HCT116 (cell line): ENCODE results near the gene ANKHD1.

Experiments
- CEBPB ChIP-seq: IDR thresholded peaks from 2 replicates; pipeline ENCODE4 v1.6.1; 2012; ENCODE audit warnings: low read depth
- EZH2 ChIP-seq: fragments of 200-600 bp; sonication (generic); IDR thresholded peaks from 2 replicates; pipeline ENCODE4 v1.6.1; 2017; ENCODE audit warnings: antibody characterized with exemption, mixed run types
- POLR2A ChIP-seq: IDR thresholded peaks from 2 replicates; pipeline ENCODE4 v1.7.0; 2011; ENCODE audit warnings: borderline replicate concordance; ENCODE audit not compliant: insufficient read depth, insufficient read length; ENCODE audit errors: extremely low read depth
- POLR2AphosphoS5 ChIP-seq: IDR thresholded peaks from 2 replicates; pipeline ENCODE4 v1.6.1; 2011; ENCODE audit warnings: mild to moderate bottlenecking, low read depth, low read length, moderate library complexity
- SIN3A ChIP-seq: IDR thresholded peaks from 2 replicates; pipeline ENCODE4 v1.6.1; 2012; ENCODE audit warnings: low read depth
- SP1 ChIP-seq: IDR thresholded peaks from 2 replicates; pipeline ENCODE4 v1.6.1; 2012; ENCODE audit warnings: low read depth
- YY1 ChIP-seq: IDR thresholded peaks from 2 replicates; pipeline ENCODE4 v1.6.1; 2011; ENCODE audit warnings: low read length, low read depth, moderate library complexity, mild to moderate bottlenecking; ENCODE audit not compliant: insufficient replicate concordance; ENCODE audit errors: extremely low read depth
- ZFX ChIP-seq: fragments of 450-650 bp; IDR thresholded peaks from 2 replicates; pipeline ENCODE4 v1.6.1; 2017
- ZNF274 ChIP-seq: fragments of 200-500 bp; sonication (Bioruptor generic); IDR thresholded peaks from 2 replicates; pipeline ENCODE4 v1.6.1; 2014; ENCODE audit warnings: mild to moderate bottlenecking, low read depth, low read length, inconsistent platforms
- TF ChIP-seq, protein P1 (sequence below), 3 experiments: fragments of 200-600 bp in 1 of 3; sonication (generic) in 1 of 3; IDR thresholded peaks in 2 of 3; conservative IDR thresholded peaks in 1 of 3; 2 replicates each; pipeline ENCODE4 v1.5.1; 2012 to 2017; ENCODE audit warnings: low read depth in 2 of 3, low read length in 2 of 3, antibody characterized with exemption in 1 of 3, borderline replicate concordance in 1 of 3, control low read depth in 1 of 3, mild to moderate bottlenecking in 1 of 3, mixed read lengths in 1 of 3, mixed run types in 1 of 3, moderate library complexity in 1 of 3; ENCODE audit not compliant: insufficient read depth in 1 of 3
- TF ChIP-seq, protein P2 (sequence below): IDR thresholded peaks from 2 replicates; pipeline ENCODE4 v1.6.1; 2012
- TF ChIP-seq, protein P3 (sequence below): IDR thresholded peaks from 2 replicates; pipeline ENCODE4 v1.6.1; 2012; ENCODE audit warnings: low read depth
- TF ChIP-seq, protein P4 (sequence below): IDR thresholded peaks from 2 replicates; pipeline ENCODE4 v1.6.1; 2012

DNA sequence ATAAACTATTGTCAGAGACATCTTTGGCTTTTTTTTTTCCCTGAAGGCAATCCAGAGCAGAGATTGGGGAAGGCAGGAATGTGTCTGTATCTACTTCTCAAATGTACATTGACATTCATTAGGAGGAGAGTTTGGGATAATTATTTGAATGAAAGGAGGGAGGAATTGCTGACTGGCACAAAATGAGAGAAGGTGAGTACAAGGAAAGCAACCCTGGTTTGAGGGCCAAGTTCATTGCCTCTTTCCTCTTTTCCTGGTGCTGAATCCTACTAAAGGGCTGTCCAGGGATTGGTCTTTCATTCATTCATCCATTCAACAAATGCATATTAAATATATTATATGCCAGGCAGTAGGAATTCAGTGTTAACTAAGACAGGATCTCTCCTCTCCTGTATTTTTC lies 18.8 kb upstream of the ANKHD1 start:
- TF ChIP-seq POLR2AphosphoS5 (no peak), ZNF274 (no peak), SIN3A (no peak), POLR2A (no peak), EZH2 (no peak), ZFX (no peak), CEBPB (no peak), SP1 (no peak), YY1 (no peak)
- TF ChIP-seq, protein P1, sequence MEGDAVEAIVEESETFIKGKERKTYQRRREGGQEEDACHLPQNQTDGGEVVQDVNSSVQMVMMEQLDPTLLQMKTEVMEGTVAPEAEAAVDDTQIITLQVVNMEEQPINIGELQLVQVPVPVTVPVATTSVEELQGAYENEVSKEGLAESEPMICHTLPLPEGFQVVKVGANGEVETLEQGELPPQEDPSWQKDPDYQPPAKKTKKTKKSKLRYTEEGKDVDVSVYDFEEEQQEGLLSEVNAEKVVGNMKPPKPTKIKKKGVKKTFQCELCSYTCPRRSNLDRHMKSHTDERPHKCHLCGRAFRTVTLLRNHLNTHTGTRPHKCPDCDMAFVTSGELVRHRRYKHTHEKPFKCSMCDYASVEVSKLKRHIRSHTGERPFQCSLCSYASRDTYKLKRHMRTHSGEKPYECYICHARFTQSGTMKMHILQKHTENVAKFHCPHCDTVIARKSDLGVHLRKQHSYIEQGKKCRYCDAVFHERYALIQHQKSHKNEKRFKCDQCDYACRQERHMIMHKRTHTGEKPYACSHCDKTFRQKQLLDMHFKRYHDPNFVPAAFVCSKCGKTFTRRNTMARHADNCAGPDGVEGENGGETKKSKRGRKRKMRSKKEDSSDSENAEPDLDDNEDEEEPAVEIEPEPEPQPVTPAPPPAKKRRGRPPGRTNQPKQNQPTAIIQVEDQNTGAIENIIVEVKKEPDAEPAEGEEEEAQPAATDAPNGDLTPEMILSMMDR (IDR thresholded peaks at IDR 0.05 in 2 of 3, conservative IDR thresholded peaks at IDR 0.05 in 1 of 3; ENCODE audit: borderline replicate concordance in 1 of 3, insufficient read depth in 1 of 3, low read depth in 2 of 3, low read length in 2 of 3): no peak
- TF ChIP-seq, protein P2, sequence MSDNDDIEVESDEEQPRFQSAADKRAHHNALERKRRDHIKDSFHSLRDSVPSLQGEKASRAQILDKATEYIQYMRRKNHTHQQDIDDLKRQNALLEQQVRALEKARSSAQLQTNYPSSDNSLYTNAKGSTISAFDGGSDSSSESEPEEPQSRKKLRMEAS: no peak
- TF ChIP-seq, protein P3, sequence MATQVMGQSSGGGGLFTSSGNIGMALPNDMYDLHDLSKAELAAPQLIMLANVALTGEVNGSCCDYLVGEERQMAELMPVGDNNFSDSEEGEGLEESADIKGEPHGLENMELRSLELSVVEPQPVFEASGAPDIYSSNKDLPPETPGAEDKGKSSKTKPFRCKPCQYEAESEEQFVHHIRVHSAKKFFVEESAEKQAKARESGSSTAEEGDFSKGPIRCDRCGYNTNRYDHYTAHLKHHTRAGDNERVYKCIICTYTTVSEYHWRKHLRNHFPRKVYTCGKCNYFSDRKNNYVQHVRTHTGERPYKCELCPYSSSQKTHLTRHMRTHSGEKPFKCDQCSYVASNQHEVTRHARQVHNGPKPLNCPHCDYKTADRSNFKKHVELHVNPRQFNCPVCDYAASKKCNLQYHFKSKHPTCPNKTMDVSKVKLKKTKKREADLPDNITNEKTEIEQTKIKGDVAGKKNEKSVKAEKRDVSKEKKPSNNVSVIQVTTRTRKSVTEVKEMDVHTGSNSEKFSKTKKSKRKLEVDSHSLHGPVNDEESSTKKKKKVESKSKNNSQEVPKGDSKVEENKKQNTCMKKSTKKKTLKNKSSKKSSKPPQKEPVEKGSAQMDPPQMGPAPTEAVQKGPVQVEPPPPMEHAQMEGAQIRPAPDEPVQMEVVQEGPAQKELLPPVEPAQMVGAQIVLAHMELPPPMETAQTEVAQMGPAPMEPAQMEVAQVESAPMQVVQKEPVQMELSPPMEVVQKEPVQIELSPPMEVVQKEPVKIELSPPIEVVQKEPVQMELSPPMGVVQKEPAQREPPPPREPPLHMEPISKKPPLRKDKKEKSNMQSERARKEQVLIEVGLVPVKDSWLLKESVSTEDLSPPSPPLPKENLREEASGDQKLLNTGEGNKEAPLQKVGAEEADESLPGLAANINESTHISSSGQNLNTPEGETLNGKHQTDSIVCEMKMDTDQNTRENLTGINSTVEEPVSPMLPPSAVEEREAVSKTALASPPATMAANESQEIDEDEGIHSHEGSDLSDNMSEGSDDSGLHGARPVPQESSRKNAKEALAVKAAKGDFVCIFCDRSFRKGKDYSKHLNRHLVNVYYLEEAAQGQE: no peak
- TF ChIP-seq, protein P4, sequence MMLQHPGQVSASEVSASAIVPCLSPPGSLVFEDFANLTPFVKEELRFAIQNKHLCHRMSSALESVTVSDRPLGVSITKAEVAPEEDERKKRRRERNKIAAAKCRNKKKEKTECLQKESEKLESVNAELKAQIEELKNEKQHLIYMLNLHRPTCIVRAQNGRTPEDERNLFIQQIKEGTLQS: no peak
